Measurements from ENCODE around the gene TSFM. TPM values are rescaled to one million over a fixed set of nuclear protein-coding genes. Genes with fewer than 3 reads are reported as not detected.
"Not testable (repeated sequence)": the region's sequence is repeated elsewhere in the genome, so short reads cannot be mapped to it uniquely, and the experiment has no call there.

The TSFM gene
- total RNA-seq, 4 donors from 2014 or later: 37.6 to 47.5 (median 40.1) TPM

DNA sequence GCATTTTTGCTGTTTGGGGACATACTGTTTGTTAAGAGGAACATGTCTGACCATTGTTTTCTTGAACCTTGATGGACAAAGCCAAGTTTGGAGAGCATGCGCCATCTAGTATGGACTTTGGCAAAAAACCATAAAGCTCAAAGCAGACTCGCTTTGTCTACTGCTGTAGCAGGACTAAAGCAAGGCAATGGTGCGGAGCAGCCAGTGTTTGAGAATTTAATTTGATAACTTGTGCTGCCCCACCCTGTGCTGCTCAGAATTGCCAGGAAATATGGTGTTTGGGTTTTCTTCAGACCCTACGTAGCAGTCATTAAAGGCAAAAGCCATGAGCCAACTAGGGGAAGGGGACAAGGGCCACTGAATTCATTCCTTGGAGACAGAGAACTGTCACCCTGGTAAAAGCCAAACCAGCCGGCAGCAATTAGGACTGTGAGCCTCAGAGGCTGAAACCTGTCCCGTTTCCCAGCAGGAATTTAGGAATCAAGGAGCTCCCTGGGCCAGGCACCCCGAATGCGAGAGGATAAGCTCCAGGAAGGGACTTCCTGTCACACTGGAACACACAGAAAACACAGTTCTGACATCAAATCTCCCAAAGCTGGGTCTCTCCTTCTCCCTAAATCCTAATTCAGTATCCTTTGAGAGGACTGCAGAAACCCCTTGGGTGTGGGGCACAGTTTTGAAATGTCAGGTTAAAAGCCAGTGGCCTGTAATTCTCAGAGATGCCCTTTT lies 34.8 kb downstream of the TSFM start:
- H3K36me3 ChIP-seq: peaks cover 0 to 37% of the 10 kb centered on the region in 2 donors
- DNase-seq: no peak
- intact Hi-C loops (cut with DNase I; ENCODE audit: low total_unique reads): no loop called here
- H3K9me3 ChIP-seq: no peaks in the 10 kb centered on the region
- ATAC-seq: no peak
- H3K4me3 ChIP-seq: no peak overlapping the region
- peaks cover 35 to 44% of the 10 kb centered on the region in 2 donors for H3K4me1 ChIP-seq
- no peaks in the 10 kb centered on the region for H3K27me3 ChIP-seq
- H3K27ac ChIP-seq: peak overlapping the region; percentile 40 to 70 (median 50)
- TF ChIP-seq CTCF (IDR thresholded peaks at IDR 0.05 in 4 of 5, conservative IDR thresholded peaks at IDR 0.05 in 1 of 5): no peak
- TF ChIP-seq POLR2A (IDR thresholded peaks at IDR 0.05): no peak
- in situ Hi-C loops (cut with MboI; ENCODE audit: low sequenced_read_pairs in 4 of 4): no loop called here

GRCh38 chr12:57817990-57818331 lies 35.4 kb downstream of the TSFM start:
- H3K36me3 ChIP-seq: peaks cover 0 to 38% of the 10 kb centered on the region in 2 donors
- intact Hi-C loops (cut with DNase I; ENCODE audit: low total_unique reads): not testable (repeated sequence)

DNA sequence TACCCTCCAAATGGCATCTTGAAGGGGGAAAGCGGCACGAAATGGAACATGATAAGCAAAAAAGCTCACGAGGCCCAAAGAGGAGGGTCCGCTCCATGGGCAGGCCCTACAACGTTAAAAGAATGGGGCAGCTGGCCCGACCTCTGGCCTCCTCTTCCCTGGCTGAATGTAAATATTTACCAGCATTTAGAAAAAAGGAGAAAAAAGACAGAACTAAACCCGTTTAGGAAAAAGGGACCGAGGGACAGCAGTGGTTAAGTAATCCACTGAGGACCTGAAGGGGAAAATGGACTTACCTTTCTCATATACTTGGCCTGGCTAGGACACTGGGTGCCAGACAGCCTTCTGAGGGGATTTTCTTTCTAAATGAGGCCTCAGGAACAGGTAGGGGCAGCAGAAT lies 37.5 kb downstream of the TSFM start:
- Histone ChIP-seq H3K27ac (peak overlapping the region in 3 of 4 donors; percentile 29 to 70 (median 53)), H3K36me3 (peaks cover 0 to 60% of the 10 kb centered on the region in 2 donors), H3K4me1 (peaks cover 33 to 50% of the 10 kb centered on the region in 2 donors)
- intact Hi-C loops (cut with DNase I; ENCODE audit: low total_unique reads); in situ Hi-C loops (cut with MboI; ENCODE audit: low sequenced_read_pairs in 4 of 4); H3K27me3 ChIP-seq; DNase-seq; ATAC-seq; H3K4me3 ChIP-seq; H3K9me3 ChIP-seq: not testable (repeated sequence)

More at GRCh38 chr12:57817990-57818331, 35.4 kb downstream of the TSFM start:
- H3K9me3 ChIP-seq; H3K27me3 ChIP-seq; H3K4me3 ChIP-seq; in situ Hi-C loops (cut with MboI; ENCODE audit: low sequenced_read_pairs in 4 of 4); DNase-seq; ATAC-seq: not testable (repeated sequence)
- peak overlapping the region; percentile 40 to 70 (median 50) for H3K27ac ChIP-seq
- peaks cover 40 to 49% of the 10 kb centered on the region in 2 donors for H3K4me1 ChIP-seq

- intact Hi-C loops (cut with DNase I; ENCODE audit: low total_unique reads); ATAC-seq; DNase-seq; H3K4me3 ChIP-seq; in situ Hi-C loops (cut with MboI; ENCODE audit: low sequenced_read_pairs in 4 of 4); H3K27me3 ChIP-seq; H3K9me3 ChIP-seq: not testable (repeated sequence)
- Histone ChIP-seq H3K36me3 (peaks cover 0 to 69% of the 10 kb centered on the region in 2 donors), H3K27ac (peak overlapping the region in 3 of 4 donors; percentile 1 to 70 (median 53)), H3K4me1 (peaks cover 27 to 41% of the 10 kb centered on the region in 2 donors)
These were observed 38.4 kb downstream of the TSFM start for GRCh38 chr12:57821015-57821414.

DNA sequence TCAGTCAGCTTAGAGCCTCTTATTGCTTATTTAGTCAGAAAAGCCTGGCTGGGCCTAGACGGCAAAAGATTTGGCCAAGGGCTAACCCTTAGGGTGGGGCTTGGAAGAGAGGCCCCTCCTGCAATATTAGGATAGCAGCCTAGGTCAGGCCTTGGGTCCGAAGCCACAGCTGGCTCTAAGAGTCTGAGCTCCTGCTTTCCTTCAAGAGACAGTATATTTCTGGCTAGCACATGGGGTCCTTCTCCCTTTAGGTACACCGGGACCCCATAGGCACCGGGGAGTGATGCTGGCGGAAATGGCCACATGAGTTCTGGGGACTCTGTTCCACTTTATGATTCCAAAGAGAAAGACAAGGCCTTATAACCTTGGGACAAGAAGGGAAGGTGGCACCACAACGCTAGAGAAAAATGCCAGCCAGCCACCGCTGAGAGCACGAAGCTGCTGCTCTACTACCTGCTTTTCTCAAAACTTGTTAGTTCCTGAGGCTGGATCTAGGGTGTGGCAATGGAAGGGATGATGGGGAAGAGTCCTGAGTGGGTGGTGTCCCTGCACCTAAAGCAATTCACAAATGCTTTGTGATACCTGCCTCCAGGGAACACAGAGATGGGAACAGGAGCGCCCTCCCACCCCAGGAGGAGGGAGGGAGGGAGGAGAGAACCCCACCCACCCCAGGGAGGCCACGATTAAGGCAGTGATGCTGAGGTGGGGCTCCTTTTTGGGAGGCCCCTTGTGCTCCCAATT lies 39.1 kb downstream of the TSFM start:
- intact Hi-C loops (cut with DNase I; ENCODE audit: low total_unique reads) (no loop called here), in situ Hi-C loops (cut with MboI; ENCODE audit: low sequenced_read_pairs in 4 of 4) (no loop called here)
- no peak for DNase-seq
- peaks cover 21 to 35% of the 10 kb centered on the region in 2 donors for H3K4me1 ChIP-seq
- H3K27me3 ChIP-seq: no peaks in the 10 kb centered on the region
- ATAC-seq: no peak
- H3K4me3 ChIP-seq: no peak overlapping the region
- no peaks in the 10 kb centered on the region for H3K9me3 ChIP-seq
- TF ChIP-seq CTCF (IDR thresholded peaks at IDR 0.05 in 4 of 5, conservative IDR thresholded peaks at IDR 0.05 in 1 of 5) (no peak), POLR2A (IDR thresholded peaks at IDR 0.05) (no peak)
- peak overlapping the region; percentile 1 to 70 (median 37) for H3K27ac ChIP-seq
- peaks cover 0 to 75% of the 10 kb centered on the region in 2 donors for H3K36me3 ChIP-seq
